HG03439 (cell line): ENCODE data around the gene FAM83E.
"Not testable (repeated sequence)": the region's sequence is repeated elsewhere in the genome, so short reads cannot be mapped to it uniquely, and the experiment has no call there.

Experiments
- ATAC-seq: cut with Tn5 transposase; IDR thresholded peaks from one replicate; pipeline ENCODE4 v1.9.1; 2021; ENCODE audit warnings: mild to moderate bottlenecking, moderate library complexity; ENCODE audit not compliant: unreplicated experiment

The FAM83E gene

DNA sequence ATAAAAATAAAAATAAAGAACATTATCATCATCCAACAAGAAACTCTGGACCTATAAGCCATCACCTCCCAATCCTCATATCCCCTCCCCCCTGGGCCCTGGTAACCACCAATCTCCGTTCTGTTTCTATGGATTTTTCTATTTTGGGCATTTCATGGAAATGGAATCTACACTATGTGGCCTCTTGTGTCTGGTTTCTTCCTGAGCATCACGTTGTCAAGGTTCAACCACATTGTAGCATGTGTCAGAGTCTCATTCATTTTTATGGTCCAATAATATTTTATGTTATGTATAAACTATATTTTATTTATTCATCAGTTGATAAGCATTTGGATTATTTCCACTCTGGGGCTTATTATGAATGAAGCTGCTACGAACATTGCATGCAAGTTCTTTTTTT lies 36.0 kb downstream of the FAM83E start:
- no peak for ATAC-seq

- ATAC-seq = not testable (repeated sequence)
Observed at GRCh38 chr19:48577908-48578307, 37.0 kb downstream of the FAM83E start.

- ATAC-seq = no peak
Observed at GRCh38 chr19:48575931-48576622, 38.8 kb downstream of the FAM83E start.

DNA sequence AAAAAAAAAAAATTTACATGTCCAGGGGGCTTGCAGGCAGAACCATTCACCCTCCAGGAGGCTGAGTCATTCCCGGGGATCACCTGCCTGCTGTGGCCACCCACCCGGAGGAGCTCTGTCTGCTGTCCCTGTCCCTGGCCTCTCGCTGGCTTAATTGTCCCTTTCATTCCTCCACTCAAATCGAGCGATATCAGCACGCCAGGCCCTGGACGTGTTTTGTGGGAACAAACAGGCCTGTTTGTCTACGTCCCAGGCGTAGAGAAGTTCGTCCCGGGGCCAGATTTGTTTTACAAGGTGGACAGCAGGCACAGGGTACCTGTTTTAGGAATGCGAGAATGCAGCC lies 41.7 kb downstream of the FAM83E start:
- ATAC-seq = no peak

DNA sequence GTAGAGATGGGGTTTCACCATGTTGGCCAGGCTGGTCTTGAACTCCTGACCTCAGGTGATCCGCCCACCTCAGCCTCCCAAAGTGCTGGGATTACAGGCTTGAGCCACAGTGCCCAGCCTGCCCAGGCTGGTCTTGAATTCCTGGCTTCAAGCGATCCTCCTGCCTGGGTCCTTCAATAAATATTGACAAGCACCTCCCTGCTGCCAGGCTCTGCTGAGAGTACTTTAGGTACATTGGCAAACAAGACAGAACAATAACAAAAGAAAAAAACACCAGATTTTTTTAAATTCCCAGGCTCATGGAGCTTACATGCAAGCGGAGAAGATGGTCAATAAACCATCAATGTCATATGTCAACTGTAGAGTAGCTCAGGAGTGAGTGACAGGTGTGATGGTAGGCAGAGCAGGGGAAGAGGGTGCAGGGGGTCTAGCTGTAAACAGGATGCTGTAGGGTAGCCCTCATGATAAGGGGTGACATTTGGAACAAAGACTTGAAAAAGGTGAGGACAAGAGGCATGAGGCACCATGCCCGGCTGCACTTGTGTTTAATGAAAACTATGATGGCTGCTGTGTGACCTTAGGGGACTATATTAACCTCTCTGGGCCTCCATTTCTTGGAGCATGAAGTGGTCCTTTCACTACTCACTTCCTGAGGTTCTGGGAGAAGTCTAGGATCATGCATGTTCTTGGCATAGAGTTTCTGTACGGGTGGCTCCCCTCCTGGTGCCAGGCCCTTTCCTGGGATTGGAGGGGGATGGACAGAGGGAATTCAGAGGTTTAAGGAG lies 43.3 kb downstream of the FAM83E start:
- ATAC-seq = no peak

DNA sequence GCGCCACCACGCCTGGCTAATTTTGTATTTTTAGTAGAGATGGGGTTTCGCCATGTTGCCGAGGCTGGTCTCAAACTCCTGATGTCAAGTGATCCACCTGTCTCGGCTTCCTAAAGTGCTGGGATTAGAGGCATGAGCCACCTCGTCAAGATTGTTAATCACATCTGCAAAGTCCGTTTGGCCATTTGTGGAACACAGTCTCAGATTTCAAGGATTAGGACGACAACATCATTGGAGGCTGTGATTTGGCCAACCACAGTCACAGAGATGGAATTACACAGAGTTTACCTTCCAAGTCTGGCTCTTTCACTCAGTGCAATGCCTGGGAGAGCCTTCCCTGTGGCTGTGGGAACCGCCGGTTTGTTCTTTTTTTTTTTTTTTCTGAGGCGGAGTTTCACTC lies 45.1 kb downstream of the FAM83E start:
- no peak for ATAC-seq

- ATAC-seq = no peak
Observed at GRCh38 chr19:48568345-48568886, 46.5 kb downstream of the FAM83E start.

GRCh38 chr19:48565090-48565489 lies 49.8 kb downstream of the FAM83E start:
- ATAC-seq = no peak
